Esophagus squamous epithelium (tissue), 5 donors: ENCODE data around the gene SCAND1. TPM values are rescaled to one million over a fixed set of nuclear protein-coding genes. Genes with fewer than 3 reads are reported as not detected.

Experiments used
- DNase-seq: peaks from one replicate; lab custom pipeline; 2025; lab: John Stamatoyannopoulos, UW
- H3K27ac ChIP-seq, 4 donors: fragments of 200-600 bp; sonication (generic); one replicate each; pipeline ENCODE4 v1.5.1; 2016 to 2019; ENCODE audit warnings: mild to moderate bottlenecking in 1 of 4
- H3K27me3 ChIP-seq, 4 donors: fragments of 200-600 bp; sonication (generic); 1 replicate in 3 of 4; 2 replicates in 1 of 4; pipeline versions ENCODE4 v1.5.1 to v1.6.0; 2017 to 2021; ENCODE audit warnings: antibody characterized with exemption in 1 of 4
- H3K36me3 ChIP-seq, 3 donors: fragments of 200-600 bp; sonication (generic); one replicate each; pipeline ENCODE4 v1.5.1; 2016 to 2019
- H3K4me1 ChIP-seq, 3 donors: fragments of 200-600 bp; sonication (generic); one replicate each; pipeline ENCODE4 v1.5.1; 2017 to 2019
- H3K4me3 ChIP-seq, 4 donors: fragments of 200-600 bp; sonication (generic); 1 replicate in 3 of 4; 2 replicates in 1 of 4; pipeline ENCODE4 v1.5.1; 2016 to 2019; ENCODE audit warnings: mild to moderate bottlenecking in 2 of 4, moderate library complexity in 1 of 4
- H3K9me3 ChIP-seq, 3 donors: fragments of 200-600 bp; sonication (generic); one replicate each; pipeline ENCODE4 v1.5.1; 2016 to 2019
- POLR2A ChIP-seq, 4 donors: fragments of 450-650 bp; IDR thresholded peaks; one replicate each; pipeline ENCODE4 v1.6.1; 2017; ENCODE audit warnings: antibody characterized with exemption in 4 of 4, mild to moderate bottlenecking in 4 of 4, moderate library complexity in 3 of 4
- WGBS, 2 donors: methylation state at CpG; one replicate each; pipeline ENCODE4 v1.1.5; 2018; 5-methylcytosine and 5-hydroxymethylcytosine counted together
- intact Hi-C: fragments of 100-400 bp; cut with DNase I; formaldehyde crosslinking; loops from one replicate; pipeline ENCODE4 v1.15.0; 2022
- total RNA-seq, 4 donors: library from RNA; depleted of rRNA; stranded (reverse); fragments of >200 nt; gene quantifications; one replicate each; pipeline ENCODE4 v1.1.0, GENCODE V29; 2016
- TF ChIP-seq, protein P1 (sequence below), 6 experiments: fragments of 450-650 bp in 4 of 6; fragments of 200-600 bp in 2 of 6; sonication (generic) in 2 of 6; IDR thresholded peaks; one replicate each; pipeline ENCODE4 v1.5.1; 2016 to 2019; ENCODE audit warnings: antibody characterized with exemption in 6 of 6, mild to moderate bottlenecking in 4 of 6, moderate library complexity in 4 of 6
- donor health status: DM: yes; HTN: yes; CAD: no.

Gene SCAND1
- total RNA-seq, 4 donors from 2014 or later = 50.2 to 98.6 (median 74.1) TPM

GRCh38 chr20:35912881-35913280, 41.4 kb downstream of the SCAND1 start:
- intact Hi-C loops = no loop called here
- DNase-seq = no peak
- Histone ChIP-seq H3K36me3 (peaks cover 0 to 88% (median 12%) of the 10 kb centered on the region in 3 donors), H3K9me3 (no peaks in the 10 kb centered on the region), H3K27me3 (no peaks in the 10 kb centered on the region), H3K4me1 (no peaks in the 10 kb centered on the region), H3K27ac (no peak overlapping the region), H3K4me3 (no peak overlapping the region)
- WGBS, 2 donors = 78 to 89% methylated on average over 4 of the region's 4 CpGs
- TF ChIP-seq, protein P1, sequence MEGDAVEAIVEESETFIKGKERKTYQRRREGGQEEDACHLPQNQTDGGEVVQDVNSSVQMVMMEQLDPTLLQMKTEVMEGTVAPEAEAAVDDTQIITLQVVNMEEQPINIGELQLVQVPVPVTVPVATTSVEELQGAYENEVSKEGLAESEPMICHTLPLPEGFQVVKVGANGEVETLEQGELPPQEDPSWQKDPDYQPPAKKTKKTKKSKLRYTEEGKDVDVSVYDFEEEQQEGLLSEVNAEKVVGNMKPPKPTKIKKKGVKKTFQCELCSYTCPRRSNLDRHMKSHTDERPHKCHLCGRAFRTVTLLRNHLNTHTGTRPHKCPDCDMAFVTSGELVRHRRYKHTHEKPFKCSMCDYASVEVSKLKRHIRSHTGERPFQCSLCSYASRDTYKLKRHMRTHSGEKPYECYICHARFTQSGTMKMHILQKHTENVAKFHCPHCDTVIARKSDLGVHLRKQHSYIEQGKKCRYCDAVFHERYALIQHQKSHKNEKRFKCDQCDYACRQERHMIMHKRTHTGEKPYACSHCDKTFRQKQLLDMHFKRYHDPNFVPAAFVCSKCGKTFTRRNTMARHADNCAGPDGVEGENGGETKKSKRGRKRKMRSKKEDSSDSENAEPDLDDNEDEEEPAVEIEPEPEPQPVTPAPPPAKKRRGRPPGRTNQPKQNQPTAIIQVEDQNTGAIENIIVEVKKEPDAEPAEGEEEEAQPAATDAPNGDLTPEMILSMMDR (IDR thresholded peaks at IDR 0.05) = no peak
- no peak for TF ChIP-seq POLR2A (IDR thresholded peaks at IDR 0.05)

DNA sequence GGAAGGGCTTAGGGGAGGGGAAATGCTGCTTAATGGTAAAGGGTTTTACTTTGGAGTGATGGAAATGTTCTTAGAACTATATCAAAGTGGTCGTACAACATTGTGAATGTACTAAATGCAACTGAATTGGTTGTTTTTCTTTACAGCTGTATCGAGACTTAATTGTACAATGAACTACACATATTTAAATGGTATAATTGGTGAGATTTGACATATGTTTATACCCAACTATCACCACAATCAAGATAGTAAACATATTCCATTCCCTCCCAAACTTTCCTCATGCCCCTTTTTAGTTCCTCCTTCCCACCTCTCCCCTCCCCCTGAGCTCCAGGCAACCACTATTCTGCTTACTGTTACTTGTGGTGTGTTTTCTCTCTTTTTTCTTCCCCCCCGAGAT, 44.0 kb downstream of the SCAND1 start:
- H3K27me3 ChIP-seq = no peaks in the 10 kb centered on the region
- H3K4me3 ChIP-seq = no peak overlapping the region
- no peak for TF ChIP-seq POLR2A (IDR thresholded peaks at IDR 0.05)
- TF ChIP-seq, protein P1 (IDR thresholded peaks at IDR 0.05) = no peak
- intact Hi-C loops = no loop called here
- H3K36me3 ChIP-seq = peaks cover under 1 to 85% (median 7%) of the 10 kb centered on the region in 3 donors
- no peaks in the 10 kb centered on the region for H3K4me1 ChIP-seq
- DNase-seq = no peak
- 94 to 95% methylated on average over 3 of the region's 3 CpGs for WGBS, 2 donors
- no peak overlapping the region for H3K27ac ChIP-seq
- no peaks in the 10 kb centered on the region for H3K9me3 ChIP-seq

DNA sequence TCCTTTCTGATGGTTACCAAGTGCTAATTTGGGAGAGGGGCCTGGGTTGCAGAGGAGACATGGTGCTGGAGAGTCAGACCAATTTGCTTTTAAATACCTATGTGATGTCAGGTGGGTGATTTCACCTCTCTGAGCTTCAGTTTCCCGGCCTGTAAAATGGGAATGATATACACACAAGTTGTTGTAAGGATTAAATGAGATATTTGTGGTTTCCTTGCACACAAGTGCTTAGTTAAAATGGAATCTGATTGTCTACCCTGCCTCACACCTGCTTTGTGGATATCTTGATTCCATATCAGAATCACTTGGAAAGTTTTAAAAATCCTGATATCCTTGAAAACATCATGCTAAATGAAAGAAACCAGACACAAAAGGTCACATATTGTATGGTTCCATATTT, 44.5 kb downstream of the SCAND1 start:
- no peak overlapping the region for H3K27ac ChIP-seq
- no peak for DNase-seq
- H3K27me3 ChIP-seq = no peaks in the 10 kb centered on the region
- no peak for TF ChIP-seq POLR2A (IDR thresholded peaks at IDR 0.05)
- TF ChIP-seq, protein P1 (IDR thresholded peaks at IDR 0.05) = no peak
- no peak overlapping the region for H3K4me3 ChIP-seq
- intact Hi-C loops = no loop called here
- WGBS, 2 donors = 86 to 100% methylated on average over 1 of the region's 1 CpG
- no peaks in the 10 kb centered on the region for H3K9me3 ChIP-seq
- peaks cover 5 to 85% (median 7%) of the 10 kb centered on the region in 3 donors for H3K36me3 ChIP-seq
- no peaks in the 10 kb centered on the region for H3K4me1 ChIP-seq

DNA sequence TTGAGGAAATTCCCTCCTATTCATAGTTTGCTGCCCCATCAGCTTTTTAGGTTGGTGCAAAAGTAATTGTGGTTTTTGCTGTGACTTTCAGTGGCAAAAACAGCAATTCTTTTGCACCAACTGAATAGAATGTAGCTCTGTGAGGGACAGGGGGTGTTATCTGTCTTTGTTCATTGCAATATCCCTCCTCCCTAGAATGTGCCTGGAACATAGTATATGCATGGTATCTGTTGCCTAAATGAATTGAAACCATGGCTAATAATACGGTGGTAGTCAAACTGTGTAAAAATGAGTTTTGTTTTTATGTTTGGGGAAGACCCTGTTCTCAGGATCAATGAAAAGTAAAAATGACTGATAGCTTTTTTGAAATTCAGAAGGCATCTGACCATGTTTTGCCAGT, 45.1 kb downstream of the SCAND1 start:
- intact Hi-C loops = no loop called here
- no peak overlapping the region for H3K27ac ChIP-seq
- no peak overlapping the region for H3K4me3 ChIP-seq
- TF ChIP-seq, protein P1 (IDR thresholded peaks at IDR 0.05) = no peak
- no peak for TF ChIP-seq POLR2A (IDR thresholded peaks at IDR 0.05)
- H3K4me1 ChIP-seq = no peaks in the 10 kb centered on the region
- 86 to 89% methylated on average over 1 of the region's 1 CpG for WGBS, 2 donors
- peaks cover 5 to 80% (median 6%) of the 10 kb centered on the region in 3 donors for H3K36me3 ChIP-seq
- H3K9me3 ChIP-seq = no peaks in the 10 kb centered on the region
- no peaks in the 10 kb centered on the region for H3K27me3 ChIP-seq
- no peak for DNase-seq

- Histone ChIP-seq H3K36me3 (peaks cover 0 to 69% (median 6%) of the 10 kb centered on the region in 3 donors), H3K9me3 (no peaks in the 10 kb centered on the region), H3K4me1 (no peaks in the 10 kb centered on the region), H3K4me3 (no peak overlapping the region), H3K27ac (no peak overlapping the region), H3K27me3 (no peaks in the 10 kb centered on the region)
- intact Hi-C loops = no loop called here
- no peak for TF ChIP-seq POLR2A (IDR thresholded peaks at IDR 0.05)
- TF ChIP-seq, protein P1 (IDR thresholded peaks at IDR 0.05) = no peak
- DNase-seq = no peak
Measured at GRCh38 chr20:35908007-35908406, 46.3 kb downstream of the SCAND1 start.
